ENCODE data around the gene C11orf98. TPM values are rescaled to one million over a fixed set of nuclear protein-coding genes. Genes with fewer than 3 reads are reported as not detected.

Gene C11orf98
- total and polyA plus RNA-seq, 2 of the 13 experiments (the other 11 are each of a cell fraction or from before 2014, with no cell fraction given): 30.4 to 91.8 TPM

DNA sequence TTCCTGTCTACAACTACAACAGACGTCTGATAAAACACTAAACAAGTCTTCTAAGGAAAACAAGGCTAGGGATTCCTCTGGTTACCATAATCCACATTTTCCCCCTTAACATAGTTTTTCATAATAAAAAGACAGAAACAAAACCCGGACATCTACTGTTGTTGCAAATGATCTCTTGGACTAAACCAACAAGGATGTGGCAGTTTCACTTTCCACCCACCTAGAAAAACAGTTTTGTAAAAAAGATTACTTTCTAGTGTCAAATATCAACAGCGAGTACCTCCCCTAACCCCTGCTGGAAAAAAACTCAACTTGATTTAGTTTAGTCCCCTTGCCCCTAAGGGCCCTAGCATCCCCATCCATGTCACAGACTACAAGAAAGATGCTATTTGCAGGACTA lies 47.9 kb upstream of the C11orf98 start (continued):
- TF ChIP-seq, protein P1, sequence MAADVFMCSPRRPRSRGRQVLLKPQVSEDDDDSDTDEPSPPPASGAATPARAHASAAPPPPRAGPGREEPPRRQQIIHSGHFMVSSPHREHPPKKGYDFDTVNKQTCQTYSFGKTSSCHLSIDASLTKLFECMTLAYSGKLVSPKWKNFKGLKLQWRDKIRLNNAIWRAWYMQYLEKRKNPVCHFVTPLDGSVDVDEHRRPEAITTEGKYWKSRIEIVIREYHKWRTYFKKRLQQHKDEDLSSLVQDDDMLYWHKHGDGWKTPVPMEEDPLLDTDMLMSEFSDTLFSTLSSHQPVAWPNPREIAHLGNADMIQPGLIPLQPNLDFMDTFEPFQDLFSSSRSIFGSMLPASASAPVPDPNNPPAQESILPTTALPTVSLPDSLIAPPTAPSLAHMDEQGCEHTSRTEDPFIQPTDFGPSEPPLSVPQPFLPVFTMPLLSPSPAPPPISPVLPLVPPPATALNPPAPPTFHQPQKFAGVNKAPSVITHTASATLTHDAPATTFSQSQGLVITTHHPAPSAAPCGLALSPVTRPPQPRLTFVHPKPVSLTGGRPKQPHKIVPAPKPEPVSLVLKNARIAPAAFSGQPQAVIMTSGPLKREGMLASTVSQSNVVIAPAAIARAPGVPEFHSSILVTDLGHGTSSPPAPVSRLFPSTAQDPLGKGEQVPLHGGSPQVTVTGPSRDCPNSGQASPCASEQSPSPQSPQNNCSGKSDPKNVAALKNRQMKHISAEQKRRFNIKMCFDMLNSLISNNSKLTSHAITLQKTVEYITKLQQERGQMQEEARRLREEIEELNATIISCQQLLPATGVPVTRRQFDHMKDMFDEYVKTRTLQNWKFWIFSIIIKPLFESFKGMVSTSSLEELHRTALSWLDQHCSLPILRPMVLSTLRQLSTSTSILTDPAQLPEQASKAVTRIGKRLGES (CRISPR knock-in tag; IDR thresholded peaks at IDR 0.05; ENCODE audit: borderline replicate concordance): no peak
- TF ChIP-seq MEF2D (CRISPR knock-in tag; IDR thresholded peaks at IDR 0.05) (no peak), DNMT1 (CRISPR knock-in tag; IDR thresholded peaks at IDR 0.05) (no peak), HHEX (CRISPR knock-in tag; IDR thresholded peaks at IDR 0.05) (no peak), RBAK (CRISPR knock-in tag; IDR thresholded peaks at IDR 0.05) (no peak)
- TF ChIP-seq, protein P2, sequence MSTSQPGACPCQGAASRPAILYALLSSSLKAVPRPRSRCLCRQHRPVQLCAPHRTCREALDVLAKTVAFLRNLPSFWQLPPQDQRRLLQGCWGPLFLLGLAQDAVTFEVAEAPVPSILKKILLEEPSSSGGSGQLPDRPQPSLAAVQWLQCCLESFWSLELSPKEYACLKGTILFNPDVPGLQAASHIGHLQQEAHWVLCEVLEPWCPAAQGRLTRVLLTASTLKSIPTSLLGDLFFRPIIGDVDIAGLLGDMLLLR (CRISPR knock-in tag; IDR thresholded peaks at IDR 0.05): no peak
- TF ChIP-seq, protein P3, sequence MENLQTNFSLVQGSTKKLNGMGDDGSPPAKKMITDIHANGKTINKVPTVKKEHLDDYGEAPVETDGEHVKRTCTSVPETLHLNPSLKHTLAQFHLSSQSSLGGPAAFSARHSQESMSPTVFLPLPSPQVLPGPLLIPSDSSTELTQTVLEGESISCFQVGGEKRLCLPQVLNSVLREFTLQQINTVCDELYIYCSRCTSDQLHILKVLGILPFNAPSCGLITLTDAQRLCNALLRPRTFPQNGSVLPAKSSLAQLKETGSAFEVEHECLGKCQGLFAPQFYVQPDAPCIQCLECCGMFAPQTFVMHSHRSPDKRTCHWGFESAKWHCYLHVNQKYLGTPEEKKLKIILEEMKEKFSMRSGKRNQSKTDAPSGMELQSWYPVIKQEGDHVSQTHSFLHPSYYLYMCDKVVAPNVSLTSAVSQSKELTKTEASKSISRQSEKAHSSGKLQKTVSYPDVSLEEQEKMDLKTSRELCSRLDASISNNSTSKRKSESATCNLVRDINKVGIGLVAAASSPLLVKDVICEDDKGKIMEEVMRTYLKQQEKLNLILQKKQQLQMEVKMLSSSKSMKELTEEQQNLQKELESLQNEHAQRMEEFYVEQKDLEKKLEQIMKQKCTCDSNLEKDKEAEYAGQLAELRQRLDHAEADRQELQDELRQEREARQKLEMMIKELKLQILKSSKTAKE (CRISPR knock-in tag; IDR thresholded peaks at IDR 0.05; ENCODE audit: borderline replicate concordance): no peak

DNA sequence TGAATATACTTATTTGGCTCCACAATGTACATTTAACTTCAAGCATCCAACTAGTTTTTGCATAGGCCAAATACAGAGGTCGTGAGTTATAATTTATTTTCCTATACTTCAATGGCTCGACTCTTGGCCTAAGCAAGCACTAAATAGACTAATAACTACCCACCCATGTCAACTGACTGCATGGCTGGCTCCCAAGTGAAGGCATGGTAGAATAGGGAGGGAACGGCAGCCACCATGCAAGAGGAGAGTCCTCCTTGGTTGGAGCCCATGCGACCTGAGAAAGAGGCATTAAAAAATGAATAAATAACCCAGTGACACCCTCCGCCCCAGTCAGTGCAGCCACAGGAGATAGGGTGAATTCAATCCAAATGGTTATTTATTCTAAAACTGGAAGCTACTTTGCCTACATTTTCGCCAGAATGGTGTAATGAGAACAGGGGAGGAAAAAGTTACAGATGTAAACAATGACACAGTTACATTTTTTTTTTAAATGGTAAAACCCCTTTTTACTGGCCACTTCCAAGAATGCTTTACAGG lies 47.3 kb upstream of the C11orf98 start:
- WGBS (ENCODE audit: low lambda C conversion rate): 96% methylated on average over 6 of the region's 6 CpGs
- TF ChIP-seq ZNF709 (CRISPR knock-in tag; IDR thresholded peaks at IDR 0.05) (no peak), RBAK (CRISPR knock-in tag; IDR thresholded peaks at IDR 0.05) (no peak), GTF3A (CRISPR knock-in tag; conservative IDR thresholded peaks at IDR 0.05) (no peak), TBP (CRISPR knock-in tag; IDR thresholded peaks at IDR 0.05) (no peak), ZMAT3 (CRISPR knock-in tag; conservative IDR thresholded peaks at IDR 0.05) (no peak), NFRKB (IDR thresholded peaks at IDR 0.05) (no peak), MTF1 (CRISPR knock-in tag; IDR thresholded peaks at IDR 0.05) (no peak), CHCHD3 (CRISPR knock-in tag; IDR thresholded peaks at IDR 0.05) (no peak), ZNF724P (CRISPR knock-in tag; IDR thresholded peaks at IDR 0.05; ENCODE audit: borderline replicate concordance) (no peak), MEIS1 (CRISPR knock-in tag; IDR thresholded peaks at IDR 0.05; ENCODE audit: borderline replicate concordance) (no peak), CBX5 (CRISPR knock-in tag; IDR thresholded peaks at IDR 0.05; ENCODE audit: borderline replicate concordance) (no peak)
- TF ChIP-seq, protein P4, sequence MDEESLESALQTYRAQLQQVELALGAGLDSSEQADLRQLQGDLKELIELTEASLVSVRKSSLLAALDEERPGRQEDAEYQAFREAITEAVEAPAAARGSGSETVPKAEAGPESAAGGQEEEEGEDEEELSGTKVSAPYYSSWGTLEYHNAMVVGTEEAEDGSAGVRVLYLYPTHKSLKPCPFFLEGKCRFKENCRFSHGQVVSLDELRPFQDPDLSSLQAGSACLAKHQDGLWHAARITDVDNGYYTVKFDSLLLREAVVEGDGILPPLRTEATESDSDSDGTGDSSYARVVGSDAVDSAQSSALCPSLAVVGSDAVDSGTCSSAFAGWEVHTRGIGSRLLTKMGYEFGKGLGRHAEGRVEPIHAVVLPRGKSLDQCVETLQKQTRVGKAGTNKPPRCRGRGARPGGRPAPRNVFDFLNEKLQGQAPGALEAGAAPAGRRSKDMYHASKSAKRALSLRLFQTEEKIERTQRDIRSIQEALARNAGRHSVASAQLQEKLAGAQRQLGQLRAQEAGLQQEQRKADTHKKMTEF (CRISPR knock-in tag; IDR thresholded peaks at IDR 0.05): no peak

More for the DNA sequence above, 47.3 kb upstream of the C11orf98 start:
- Histone ChIP-seq H3K27me3 (ENCODE audit: control insufficient read depth in 1 of 2, insufficient read depth in 2 of 2, low read length in 2 of 2) (no peaks in the 10 kb centered on the region), H3K9me3 (ENCODE audit: low read length) (no peaks in the 10 kb centered on the region), H3K4me2 (ENCODE audit: low read depth, low read length) (no peak overlapping the region), H3K4me1 (ENCODE audit: insufficient read depth, low read length) (no peaks in the 10 kb centered on the region), H3K9ac (ENCODE audit: insufficient read depth, low read depth, low read length) (no peak overlapping the region), H2AFZ (ENCODE audit: low read length) (no peak overlapping the region), H4K20me1 (ENCODE audit: insufficient read depth, low read length) (no peaks in the 10 kb centered on the region; the same call in 1 of the 2 replicates), H3K4me3 (replicated peaks in 1 of 3; ENCODE audit: insufficient read depth in 1 of 3, low read depth in 2 of 3, low read length in 3 of 3) (no peak overlapping the region), H3K27ac (ENCODE audit: extremely low read length, insufficient read depth, low read length) (no peak overlapping the region), H3K79me2 (ENCODE audit: insufficient read depth, low read length) (peaks cover 5% of the 10 kb centered on the region), H3K36me3 (replicated peaks in 1 of 2; ENCODE audit: control insufficient read depth in 1 of 2, insufficient read depth in 2 of 2, low read length in 2 of 2) (peaks cover 28 to 80% of the 10 kb centered on the region in 2 experiments)
- POLR2A ChIA-PET: no interaction called here
- no TSS peak for BruUV-seq (replicated peaks)
- in situ Hi-C loops (cut with HindIII; ENCODE audit: extremely low pct_ligation_motif_present, low pct_unique_long_range_greater_than_20kb): no loop called here
- FAIRE-seq (no peak), DNase-seq (ENCODE audit: low spot score) (no peak), ATAC-seq (no peak)
- intact Hi-C loops (cut with micrococcal nuclease; ENCODE audit: unreplicated experiment): no loop called here
- CTCF ChIA-PET (ENCODE audit: low intra/inter-chr PET ratio, low total read pairs): no interaction called here

Data from HepG2 (cell line).